Type B pancreatic cell (in vitro differentiated cells): Measurements from ENCODE around the gene TMEFF1. TPM values are rescaled to one million over a fixed set of nuclear protein-coding genes. Genes with fewer than 3 reads are reported as not detected.

Source experiments
- DNase-seq: peaks from one replicate; pipeline ENCODE4 v3.0.0; 2021; ENCODE audit warnings: mixed read lengths; ENCODE audit not compliant: unreplicated experiment; ENCODE audit errors: extremely low spot score
- H3K27ac Mint-ChIP-seq: 2 replicates; pipeline ENCODE4 v1.8.0; 2021; ENCODE audit warnings: mild to moderate bottlenecking, mixed read lengths
- H3K27me3 Mint-ChIP-seq: 2 replicates; pipeline ENCODE4 v1.8.0; 2021; ENCODE audit warnings: mixed read lengths
- H3K36me3 Mint-ChIP-seq: 2 replicates; pipeline ENCODE4 v1.8.0; 2021; ENCODE audit warnings: mixed read lengths
- H3K4me1 Mint-ChIP-seq: one replicate; pipeline ENCODE4 v1.8.0; 2021; ENCODE audit warnings: mixed read lengths; ENCODE audit not compliant: unreplicated experiment
- H3K4me3 Mint-ChIP-seq: 2 replicates; pipeline ENCODE4 v1.8.0; 2021; ENCODE audit warnings: mild to moderate bottlenecking, mixed read lengths
- H3K9me3 Mint-ChIP-seq: 2 replicates; pipeline ENCODE4 v1.8.0; 2021; ENCODE audit warnings: mixed read lengths
- total RNA-seq: library from RNA; stranded (reverse); gene quantifications from 2 replicates; pipeline ENCODE4 v1.2.1, GENCODE V29; 2021; ENCODE audit warnings: low replicate concordance
- TF ChIP-seq, protein P1 (sequence below): fragments of 200-600 bp; sonication (generic); conservative IDR thresholded peaks from 2 replicates; pipeline ENCODE4 v1.5.0; 2021; ENCODE audit warnings: antibody characterized with exemption, mild to moderate bottlenecking

TMEFF1 gene
- total RNA-seq, 1 donor from 2014 or later: 30.5 TPM

GRCh38 chr9:100573655-100574260 lies 100.8 kb downstream of the TMEFF1 start:
- no peak overlapping the region for H3K27ac Mint-ChIP-seq
- H3K27me3 Mint-ChIP-seq: no peaks in the 10 kb centered on the region
- DNase-seq: no peak
- H3K4me1 Mint-ChIP-seq: no peaks in the 10 kb centered on the region
- H3K36me3 Mint-ChIP-seq: peaks cover 18% of the 10 kb centered on the region
- no peaks in the 10 kb centered on the region for H3K9me3 Mint-ChIP-seq
- TF ChIP-seq, protein P1, sequence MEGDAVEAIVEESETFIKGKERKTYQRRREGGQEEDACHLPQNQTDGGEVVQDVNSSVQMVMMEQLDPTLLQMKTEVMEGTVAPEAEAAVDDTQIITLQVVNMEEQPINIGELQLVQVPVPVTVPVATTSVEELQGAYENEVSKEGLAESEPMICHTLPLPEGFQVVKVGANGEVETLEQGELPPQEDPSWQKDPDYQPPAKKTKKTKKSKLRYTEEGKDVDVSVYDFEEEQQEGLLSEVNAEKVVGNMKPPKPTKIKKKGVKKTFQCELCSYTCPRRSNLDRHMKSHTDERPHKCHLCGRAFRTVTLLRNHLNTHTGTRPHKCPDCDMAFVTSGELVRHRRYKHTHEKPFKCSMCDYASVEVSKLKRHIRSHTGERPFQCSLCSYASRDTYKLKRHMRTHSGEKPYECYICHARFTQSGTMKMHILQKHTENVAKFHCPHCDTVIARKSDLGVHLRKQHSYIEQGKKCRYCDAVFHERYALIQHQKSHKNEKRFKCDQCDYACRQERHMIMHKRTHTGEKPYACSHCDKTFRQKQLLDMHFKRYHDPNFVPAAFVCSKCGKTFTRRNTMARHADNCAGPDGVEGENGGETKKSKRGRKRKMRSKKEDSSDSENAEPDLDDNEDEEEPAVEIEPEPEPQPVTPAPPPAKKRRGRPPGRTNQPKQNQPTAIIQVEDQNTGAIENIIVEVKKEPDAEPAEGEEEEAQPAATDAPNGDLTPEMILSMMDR: no peak
- H3K4me3 Mint-ChIP-seq: no peak overlapping the region

DNA sequence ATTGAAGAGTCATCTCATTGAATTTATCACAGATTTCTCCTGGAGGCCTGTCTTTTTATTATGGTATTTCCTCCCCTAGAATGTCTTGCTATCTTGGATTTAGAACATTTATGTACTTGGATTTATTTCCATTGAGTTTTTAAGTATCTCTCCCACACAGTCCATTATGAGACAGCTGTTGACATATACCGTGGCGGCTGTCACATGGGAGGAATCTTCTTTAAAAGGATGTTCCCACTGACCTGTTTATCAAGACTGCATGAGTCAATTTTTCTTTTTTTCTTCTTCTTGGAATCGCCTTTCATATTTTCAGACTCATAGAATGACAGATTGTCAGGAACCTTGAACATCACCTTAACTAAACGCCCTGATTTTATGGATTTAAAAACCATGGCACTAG lies 102.1 kb downstream of the TMEFF1 start:
- no peaks in the 10 kb centered on the region for H3K27me3 Mint-ChIP-seq
- TF ChIP-seq, protein P1: no peak
- H3K4me1 Mint-ChIP-seq: no peaks in the 10 kb centered on the region
- no peak overlapping the region for H3K4me3 Mint-ChIP-seq
- no peak for DNase-seq
- H3K36me3 Mint-ChIP-seq: peaks cover 13% of the 10 kb centered on the region
- no peaks in the 10 kb centered on the region for H3K9me3 Mint-ChIP-seq
- H3K27ac Mint-ChIP-seq: no peak overlapping the region

DNA sequence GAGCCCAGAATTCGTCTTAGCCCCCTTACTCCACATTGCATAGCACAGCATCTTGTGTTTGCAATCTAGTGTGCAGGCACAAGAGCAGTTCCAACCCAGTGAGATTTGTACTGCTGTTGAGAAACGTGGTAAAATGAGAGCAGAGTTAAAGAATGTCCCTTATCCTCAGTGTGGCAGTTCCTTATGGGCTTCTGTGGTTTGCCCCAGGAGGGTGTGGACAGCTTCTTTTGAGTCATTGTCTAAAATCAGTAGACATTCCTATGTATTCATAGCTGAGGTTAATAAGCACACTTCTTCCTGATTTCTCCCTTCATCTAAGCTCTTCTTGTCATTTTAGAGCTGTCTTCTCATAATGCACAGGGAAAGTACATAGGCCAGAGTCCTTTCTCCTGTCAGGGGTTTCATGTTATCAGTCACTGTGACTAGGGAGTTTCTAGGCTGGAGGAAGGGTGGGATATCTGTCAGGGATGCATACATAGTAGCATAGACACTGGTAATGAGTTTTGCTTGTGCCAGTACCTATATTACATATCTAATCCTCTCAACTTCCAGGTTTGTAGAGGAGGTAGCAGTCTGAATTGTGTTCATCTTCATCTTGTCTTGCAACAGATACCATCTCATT lies 102.9 kb downstream of the TMEFF1 start:
- Mint-ChIP-seq H3K4me1 (no peaks in the 10 kb centered on the region), H3K27ac (no peak overlapping the region), H3K4me3 (no peak overlapping the region), H3K9me3 (no peaks in the 10 kb centered on the region), H3K36me3 (peaks cover 10% of the 10 kb centered on the region), H3K27me3 (no peaks in the 10 kb centered on the region)
- no peak for DNase-seq
- TF ChIP-seq, protein P1: no peak

DNA sequence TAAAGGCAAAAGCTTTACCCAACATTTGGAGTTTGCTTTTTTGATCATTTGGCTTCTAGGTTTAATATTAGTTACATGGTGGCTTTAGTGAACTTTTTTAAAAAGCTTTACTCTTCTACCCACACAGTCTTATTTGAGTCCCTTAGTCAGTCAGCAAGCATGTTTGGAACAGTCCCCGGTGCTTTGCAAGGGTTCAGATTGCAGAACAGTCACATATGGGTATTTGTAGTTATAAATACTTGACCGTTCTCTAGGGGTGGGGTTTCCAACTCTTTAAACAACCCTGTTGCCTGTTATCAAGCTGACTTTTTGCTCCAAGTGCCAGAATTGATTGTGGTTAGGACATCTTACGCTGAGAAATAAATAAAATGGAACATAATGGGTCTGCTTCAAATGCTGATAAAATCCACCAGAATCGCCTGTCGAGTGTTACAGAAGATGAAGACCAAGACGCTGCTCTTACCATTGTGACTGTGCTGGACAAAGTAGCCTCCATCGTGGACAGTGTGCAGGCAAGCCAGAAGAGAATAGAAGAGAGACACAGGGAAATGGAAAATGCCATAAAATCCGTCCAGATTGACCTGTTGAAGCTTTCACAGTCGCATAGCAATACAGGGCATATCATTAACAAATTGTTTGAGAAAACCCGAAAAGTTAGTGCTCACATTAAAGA lies 105.0 kb downstream of the TMEFF1 start, which contains the start of gene CAVIN4:
TSS of gene CAVIN4 (plus strand) at position 304 of the 673 bp plus-strand sequence. CDS start at position 369, 65 bp downstream.
- no peak for DNase-seq
- Mint-ChIP-seq H3K27me3 (no peaks in the 10 kb centered on the region), H3K27ac (no peak within 1 kb of the TSS), H3K4me1 (no peaks in the 10 kb centered on the region), H3K4me3 (no peak within 1 kb of the TSS), H3K9me3 (no peaks in the 10 kb centered on the region), H3K36me3 (peaks cover 10% of the 10 kb centered on the region)
- TF ChIP-seq, protein P1: no peak

- Mint-ChIP-seq H3K36me3 (peaks cover 8% of the 10 kb centered on the region), H3K4me3 (no peak overlapping the region), H3K9me3 (no peaks in the 10 kb centered on the region), H3K27ac (no peak overlapping the region), H3K27me3 (no peaks in the 10 kb centered on the region), H3K4me1 (no peaks in the 10 kb centered on the region)
- TF ChIP-seq, protein P1: no peak
- no peak for DNase-seq
These were observed 105.7 kb downstream of the TMEFF1 start for GRCh38 chr9:100578610-100579009.
